K562 (cell line): ENCODE results near the gene HNRNPA2B1. TPM values are rescaled to one million over a fixed set of nuclear protein-coding genes. Genes with fewer than 3 reads are reported as not detected.

Source experiments
- BCL6 ChIP-seq: fragments of 250-450 bp; sonication (Bioruptor Pico); IDR thresholded peaks from 2 replicates; pipeline ENCODE4 v1.4.0; 2020
- CGGBP1 ChIP-seq: fragments of 250-450 bp; sonication (Bioruptor Pico); IDR thresholded peaks from 2 replicates; pipeline ENCODE4 v1.9.0; 2021; ENCODE audit warnings: mild to moderate bottlenecking
- HINFP ChIP-seq: fragments of 450-650 bp; conservative IDR thresholded peaks from 2 replicates; pipeline ENCODE4 v1.6.1; 2016; ENCODE audit warnings: missing genetic modification characterization, low read depth, mild to moderate bottlenecking, control low read depth, missing compliant biosample characterization
- KAT7 ChIP-seq: sonication (generic); formaldehyde crosslinking; IDR thresholded peaks from 2 replicates; pipeline ENCODE4 v1.8.0; 2022; ENCODE audit warnings: missing genetic modification reagents, mild to moderate bottlenecking, borderline replicate concordance
- KLF16 ChIP-seq: IDR thresholded peaks from 2 replicates; pipeline ENCODE4 v1.6.1; 2016; ENCODE audit warnings: antibody characterized with exemption
- MAZ ChIP-seq, 2 experiments: fragments of 450-650 bp in 1 of 2; sonication (generic) in 1 of 2; formaldehyde crosslinking; IDR thresholded peaks in 1 of 2; conservative IDR thresholded peaks in 1 of 2; 2 replicates each; pipeline versions ENCODE4 v1.4.0 to v1.5.0; 2020; ENCODE audit warnings: mild to moderate bottlenecking in 1 of 2, missing genetic modification reagents in 1 of 2
- MGA ChIP-seq: fragments of 450-650 bp; IDR thresholded peaks from 2 replicates; pipeline ENCODE4 v1.6.1; 2016; ENCODE audit warnings: mild to moderate bottlenecking, moderate library complexity
- MXI1 ChIP-seq: IDR thresholded peaks from 2 replicates; pipeline ENCODE4 v1.6.1; 2011; ENCODE audit warnings: low read depth, mild to moderate bottlenecking, improper control_type of control experiment, low read length
- PHB ChIP-seq: fragments of 250-450 bp; sonication (Bioruptor Pico); IDR thresholded peaks from 2 replicates; pipeline ENCODE4 v1.5.0; 2021
- POLR2B ChIP-seq: fragments of 450-650 bp; IDR thresholded peaks from 2 replicates; pipeline ENCODE4 v1.6.1; 2018; ENCODE audit warnings: low read depth; ENCODE audit not compliant: partially characterized antibody
- RBM15 ChIP-seq: fragments of 200-400 bp; formaldehyde crosslinking; IDR thresholded peaks from 2 replicates; pipeline ENCODE4 v1.6.1; 2018; ENCODE audit warnings: mild to moderate bottlenecking, low read length, moderate library complexity; ENCODE audit not compliant: insufficient read depth
- TFAM ChIP-seq: fragments of 250-450 bp; sonication (Bioruptor Pico); conservative IDR thresholded peaks from 2 replicates; pipeline ENCODE4 v1.5.0; 2021; ENCODE audit warnings: mild to moderate bottlenecking, moderate library complexity
- ZC3H4 ChIP-seq: sonication (generic); formaldehyde crosslinking; IDR thresholded peaks from 2 replicates; pipeline ENCODE4 v1.9.0; 2021; ENCODE audit warnings: missing genetic modification reagents, borderline replicate concordance
- ZNF165 ChIP-seq: fragments of 250-450 bp; sonication (Bioruptor Pico); IDR thresholded peaks from 2 replicates; pipeline ENCODE4 v1.4.0; 2020; ENCODE audit warnings: borderline replicate concordance
- ZNF384 ChIP-seq: IDR thresholded peaks from 2 replicates; pipeline ENCODE4 v1.6.1; 2012; ENCODE audit warnings: low read depth, low read length, improper control_type of control experiment
- ZNF57 ChIP-seq: fragments of 450-650 bp; formaldehyde crosslinking; IDR thresholded peaks from 2 replicates; pipeline ENCODE4 v1.4.0; 2020; ENCODE audit warnings: mild to moderate bottlenecking, moderate library complexity
- polyA plus RNA-seq, 8 experiments: library from polyadenylated mRNA; depleted of rRNA in 4 of 8; stranded (reverse) in 5 of 8; unstranded in 3 of 8; fragments of >200 nt; fragmentation: Nextera tagmentation in 2 of 8; fragmentation: Illumina TruSeq in 1 of 8; extraction: Ambion mirVana in 2 of 8; extraction: Trizol in 1 of 8; gene quantifications; 2 replicates each; pipeline versions ENCODE4 v1.2.1 to v1.2.3, GENCODE V29; 2011 to 2014; ENCODE audit warnings: inconsistent platforms in 1 of 8, missing spikeins in 1 of 8
- total RNA-seq, 7 experiments: library from RNA; depleted of rRNA in 6 of 7; stranded (reverse); fragments of >200 nt in 6 of 7; fragmentation: Illumina TruSeq in 2 of 7; extraction: Trizol in 2 of 7; gene quantifications; 2 replicates each; pipeline versions ENCODE4 v1.2.1 to v1.2.3, GENCODE V29; 2011 to 2021; ENCODE audit warnings: low replicate concordance in 1 of 7

HNRNPA2B1 gene
- total and polyA plus RNA-seq, 9 of the 15 experiments (the other 6 are each of a cell fraction or from before 2014, with no cell fraction given), result 630 to 1,989 (median 865) TPM

GRCh38 chr7:26199301-26200037 lies 1.1 kb downstream of the HNRNPA2B1 start (continued):
- TF ChIP-seq CGGBP1 (CRISPR knock-in tag) (no peak), POLR2B (no peak), ZNF57 (CRISPR knock-in tag) (no peak), MXI1 (no peak), MAZ (CRISPR knock-in tag; conservative IDR thresholded peaks at IDR 0.05 in 1 of 2, IDR thresholded peaks at IDR 0.05 in 1 of 2) (no peak), KAT7 (CRISPR knock-in tag) (no peak), KLF16 (no peak), ZNF384 (no peak; the same call in 1 of the 2 replicates), PHB (no peak), MGA (no peak), BCL6 (CRISPR knock-in tag) (no peak), RBM15 (no peak), ZNF165 (CRISPR knock-in tag) (no peak), ZC3H4 (no peak), TFAM (CRISPR knock-in tag) (no peak), HINFP (tag) (no peak)
